GM12878 (cell line): Measurements from ENCODE around the gene HMGB2.

Source experiments
- IKZF1 ChIP-seq: fragments of 450-650 bp; conservative IDR thresholded peaks from 2 replicates; pipeline ENCODE4 v1.6.1; 2017; ENCODE audit warnings: antibody characterized with exemption, mild to moderate bottlenecking
- NBN ChIP-seq: fragments of 450-650 bp; IDR thresholded peaks from 2 replicates; pipeline ENCODE4 v1.6.1; 2016
- POLR2A ChIP-seq: IDR thresholded peaks from 2 replicates; pipeline ENCODE4 v1.6.1; 2011; ENCODE audit warnings: low read depth, mild to moderate bottlenecking, low read length
- POLR2AphosphoS5 ChIP-seq: IDR thresholded peaks from 2 replicates; pipeline ENCODE4 v1.6.1; 2011; ENCODE audit warnings: mild to moderate bottlenecking, low read length, inconsistent platforms
- POU2F2 ChIP-seq: IDR thresholded peaks from 3 replicates; pipeline ENCODE4 v1.6.1; 2011; ENCODE audit warnings: low read depth, mild to moderate bottlenecking, low read length, borderline replicate concordance
- RCOR1 ChIP-seq: conservative IDR thresholded peaks from 2 replicates; pipeline ENCODE4 v1.6.1; 2012; ENCODE audit warnings: low read depth, low read length, improper control_type of control experiment
- SIX5 ChIP-seq: IDR thresholded peaks from 2 replicates; pipeline ENCODE4 v1.6.1; 2011; ENCODE audit warnings: mild to moderate bottlenecking, low read depth, low read length, moderate library complexity; ENCODE audit not compliant: severe bottlenecking
- SMAD1 ChIP-seq: fragments of 450-650 bp; IDR thresholded peaks from 2 replicates; pipeline ENCODE4 v1.6.1; 2018; ENCODE audit warnings: mild to moderate bottlenecking, low read depth; ENCODE audit not compliant: partially characterized antibody
- TF ChIP-seq, protein P1 (sequence below), 3 experiments: IDR thresholded peaks in 2 of 3; conservative IDR thresholded peaks in 1 of 3; 2 replicates each; pipeline ENCODE4 v1.5.1; 2011; ENCODE audit warnings: low read depth in 3 of 3, low read length in 3 of 3, mild to moderate bottlenecking in 3 of 3, control low read depth in 2 of 3, moderate library complexity in 2 of 3, inconsistent platforms in 1 of 3, mixed read lengths in 1 of 3; ENCODE audit not compliant: control insufficient read depth in 2 of 3, insufficient read depth in 1 of 3; ENCODE audit errors: extremely low read depth in 1 of 3
- TF ChIP-seq, protein P2 (sequence below): IDR thresholded peaks from 2 replicates; pipeline ENCODE4 v1.6.1; 2011; ENCODE audit warnings: low read depth, low read length, improper control_type of control experiment, borderline replicate concordance
- TF ChIP-seq, protein P3 (sequence below): fragments of 450-650 bp; formaldehyde crosslinking; IDR thresholded peaks from 2 replicates; pipeline ENCODE4 v1.4.0; 2020; ENCODE audit warnings: mild to moderate bottlenecking, moderate library complexity

DNA sequence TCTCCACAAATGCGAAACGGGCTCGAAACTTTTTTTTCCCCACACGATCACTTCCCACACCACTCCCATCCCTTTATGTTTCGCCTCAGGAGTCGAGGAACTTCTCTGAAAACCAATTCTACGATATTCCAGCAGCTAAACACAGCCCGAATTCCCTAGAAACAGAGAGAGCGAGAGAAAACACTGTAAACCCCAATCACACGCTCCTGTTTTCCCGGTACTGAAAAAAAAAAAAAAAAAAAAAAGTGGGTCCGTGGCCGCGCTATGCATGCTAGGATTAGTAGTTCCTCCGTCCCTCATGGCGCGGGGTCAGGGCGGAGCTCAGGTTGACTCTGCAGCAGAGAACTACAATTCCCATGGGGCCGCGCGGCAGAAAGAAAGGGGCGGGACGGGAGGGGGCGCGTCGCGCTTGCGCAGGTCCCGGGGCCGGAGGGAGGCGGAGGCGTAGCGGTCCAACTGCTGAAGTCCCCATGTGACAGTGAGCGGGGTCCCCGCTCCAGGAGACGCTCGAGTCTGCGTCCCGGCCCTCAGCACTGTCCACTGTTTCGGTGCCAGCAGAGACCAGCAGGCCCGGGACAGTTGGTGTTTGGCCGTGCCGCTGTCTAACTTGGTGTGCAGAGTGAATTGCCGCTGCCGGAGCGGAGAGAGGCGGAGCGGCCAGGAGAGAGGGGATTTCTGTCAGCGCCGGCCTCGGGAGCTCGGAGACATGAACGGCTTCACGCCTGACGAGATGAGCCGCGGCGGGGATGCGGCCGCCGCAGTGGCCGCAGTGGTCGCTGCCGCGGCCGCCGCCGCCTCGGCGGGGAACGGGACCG lies 36.5 kb upstream of the HMGB2 start, which contains the start of gene SAP30:
- TF ChIP-seq NBN (peak; percentile 47; the same call in 1 of the 2 replicates), SIX5 (peak; percentile 88), POLR2A (peak; percentile 97), POU2F2 (peak; percentile 53; the same call in 2 of the 3 replicates), RCOR1 (no peak), SMAD1 (no peak), IKZF1 (peak; percentile 72), POLR2AphosphoS5 (peak; percentile 77; the same call in 1 of the 2 replicates)
- TF ChIP-seq, protein P1, sequence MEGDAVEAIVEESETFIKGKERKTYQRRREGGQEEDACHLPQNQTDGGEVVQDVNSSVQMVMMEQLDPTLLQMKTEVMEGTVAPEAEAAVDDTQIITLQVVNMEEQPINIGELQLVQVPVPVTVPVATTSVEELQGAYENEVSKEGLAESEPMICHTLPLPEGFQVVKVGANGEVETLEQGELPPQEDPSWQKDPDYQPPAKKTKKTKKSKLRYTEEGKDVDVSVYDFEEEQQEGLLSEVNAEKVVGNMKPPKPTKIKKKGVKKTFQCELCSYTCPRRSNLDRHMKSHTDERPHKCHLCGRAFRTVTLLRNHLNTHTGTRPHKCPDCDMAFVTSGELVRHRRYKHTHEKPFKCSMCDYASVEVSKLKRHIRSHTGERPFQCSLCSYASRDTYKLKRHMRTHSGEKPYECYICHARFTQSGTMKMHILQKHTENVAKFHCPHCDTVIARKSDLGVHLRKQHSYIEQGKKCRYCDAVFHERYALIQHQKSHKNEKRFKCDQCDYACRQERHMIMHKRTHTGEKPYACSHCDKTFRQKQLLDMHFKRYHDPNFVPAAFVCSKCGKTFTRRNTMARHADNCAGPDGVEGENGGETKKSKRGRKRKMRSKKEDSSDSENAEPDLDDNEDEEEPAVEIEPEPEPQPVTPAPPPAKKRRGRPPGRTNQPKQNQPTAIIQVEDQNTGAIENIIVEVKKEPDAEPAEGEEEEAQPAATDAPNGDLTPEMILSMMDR (IDR thresholded peaks at IDR 0.05 in 2 of 3, conservative IDR thresholded peaks at IDR 0.05 in 1 of 3; ENCODE audit: control insufficient read depth in 2 of 3, extremely low read depth in 1 of 3, insufficient read depth in 1 of 3, low read depth in 3 of 3, low read length in 3 of 3): no peak
- TF ChIP-seq, protein P2, sequence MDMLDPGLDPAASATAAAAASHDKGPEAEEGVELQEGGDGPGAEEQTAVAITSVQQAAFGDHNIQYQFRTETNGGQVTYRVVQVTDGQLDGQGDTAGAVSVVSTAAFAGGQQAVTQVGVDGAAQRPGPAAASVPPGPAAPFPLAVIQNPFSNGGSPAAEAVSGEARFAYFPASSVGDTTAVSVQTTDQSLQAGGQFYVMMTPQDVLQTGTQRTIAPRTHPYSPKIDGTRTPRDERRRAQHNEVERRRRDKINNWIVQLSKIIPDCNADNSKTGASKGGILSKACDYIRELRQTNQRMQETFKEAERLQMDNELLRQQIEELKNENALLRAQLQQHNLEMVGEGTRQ: peak; percentile 49
- TF ChIP-seq, protein P3, sequence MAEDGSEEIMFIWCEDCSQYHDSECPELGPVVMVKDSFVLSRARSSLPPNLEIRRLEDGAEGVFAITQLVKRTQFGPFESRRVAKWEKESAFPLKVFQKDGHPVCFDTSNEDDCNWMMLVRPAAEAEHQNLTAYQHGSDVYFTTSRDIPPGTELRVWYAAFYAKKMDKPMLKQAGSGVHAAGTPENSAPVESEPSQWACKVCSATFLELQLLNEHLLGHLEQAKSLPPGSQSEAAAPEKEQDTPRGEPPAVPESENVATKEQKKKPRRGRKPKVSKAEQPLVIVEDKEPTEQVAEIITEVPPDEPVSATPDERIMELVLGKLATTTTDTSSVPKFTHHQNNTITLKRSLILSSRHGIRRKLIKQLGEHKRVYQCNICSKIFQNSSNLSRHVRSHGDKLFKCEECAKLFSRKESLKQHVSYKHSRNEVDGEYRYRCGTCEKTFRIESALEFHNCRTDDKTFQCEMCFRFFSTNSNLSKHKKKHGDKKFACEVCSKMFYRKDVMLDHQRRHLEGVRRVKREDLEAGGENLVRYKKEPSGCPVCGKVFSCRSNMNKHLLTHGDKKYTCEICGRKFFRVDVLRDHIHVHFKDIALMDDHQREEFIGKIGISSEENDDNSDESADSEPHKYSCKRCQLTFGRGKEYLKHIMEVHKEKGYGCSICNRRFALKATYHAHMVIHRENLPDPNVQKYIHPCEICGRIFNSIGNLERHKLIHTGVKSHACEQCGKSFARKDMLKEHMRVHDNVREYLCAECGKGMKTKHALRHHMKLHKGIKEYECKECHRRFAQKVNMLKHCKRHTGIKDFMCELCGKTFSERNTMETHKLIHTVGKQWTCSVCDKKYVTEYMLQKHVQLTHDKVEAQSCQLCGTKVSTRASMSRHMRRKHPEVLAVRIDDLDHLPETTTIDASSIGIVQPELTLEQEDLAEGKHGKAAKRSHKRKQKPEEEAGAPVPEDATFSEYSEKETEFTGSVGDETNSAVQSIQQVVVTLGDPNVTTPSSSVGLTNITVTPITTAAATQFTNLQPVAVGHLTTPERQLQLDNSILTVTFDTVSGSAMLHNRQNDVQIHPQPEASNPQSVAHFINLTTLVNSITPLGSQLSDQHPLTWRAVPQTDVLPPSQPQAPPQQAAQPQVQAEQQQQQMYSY (CRISPR knock-in tag): no peak
